ENCODE results near the gene HPN. TPM values are rescaled to one million over a fixed set of nuclear protein-coding genes. Genes with fewer than 3 reads are reported as not detected.

The HPN gene
- total RNA-seq, 1 experiment from 2014 or later: 10.6 TPM

DNA sequence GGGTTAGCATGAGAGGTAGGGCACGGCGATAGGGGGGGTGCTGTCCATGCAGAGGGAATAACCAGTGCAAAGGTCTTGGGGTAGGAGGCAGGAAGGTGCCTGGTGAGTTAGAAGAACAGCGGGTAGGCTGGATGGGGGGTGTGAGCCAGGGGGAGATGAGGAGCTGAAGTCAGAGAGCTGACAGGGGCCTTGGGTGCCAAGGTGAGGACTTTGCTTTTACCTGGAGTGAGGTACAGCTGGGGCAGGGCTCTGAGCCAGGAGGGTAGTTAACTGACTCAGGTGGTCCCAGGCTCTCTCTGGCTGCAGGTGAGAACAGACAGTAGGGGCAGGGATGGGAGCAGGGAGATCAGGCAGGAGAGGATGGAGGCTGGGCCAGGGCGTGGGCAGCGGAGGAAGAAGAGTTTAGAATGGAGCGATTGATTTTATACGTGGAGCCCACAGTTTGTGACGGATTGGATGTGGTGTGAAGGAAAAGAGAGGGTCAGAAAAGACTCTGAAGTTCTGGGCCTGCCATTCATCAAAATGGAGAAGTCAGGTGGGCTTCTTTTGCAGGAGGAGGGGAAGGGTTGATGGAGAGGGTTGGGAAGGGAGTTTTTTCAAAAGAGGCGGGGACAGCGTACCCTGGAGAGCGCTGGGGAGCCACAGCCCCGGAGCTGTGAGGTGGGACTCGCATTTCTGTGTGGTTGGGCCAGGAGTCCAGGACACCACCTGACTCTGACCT, 42.6 kb upstream of the HPN start:
- peak; percentile 92 for DNase-seq
- Histone ChIP-seq H4K91ac (ENCODE audit: insufficient read length, low read depth, low read length) (no peak overlapping the region), H2BK15ac (ENCODE audit: low read depth, low read length) (no peak overlapping the region), H2AK5ac (ENCODE audit: insufficient read length, low read length) (no peak overlapping the region), H3K14ac (ENCODE audit: insufficient read depth, low read length) (peak overlapping the region; percentile 9; the same call in 1 of the 2 replicates), H2AFZ (ENCODE audit: low read length) (no peak overlapping the region), H3K23me2 (ENCODE audit: insufficient read length, low read depth, low read length, poor library complexity, severe bottlenecking) (peaks cover 21% of the 10 kb centered on the region), H3K23ac (ENCODE audit: insufficient read length, low read depth, low read length) (no peak overlapping the region), H2BK120ac (ENCODE audit: low read depth, low read length, poor library complexity, severe bottlenecking) (no peak overlapping the region), H3K9ac (ENCODE audit: extremely low read depth, insufficient read length, low read length) (no peak overlapping the region), H3K79me1 (ENCODE audit: insufficient read depth, low read depth, low read length, poor library complexity, severe bottlenecking) (peaks cover under 1% of the 10 kb centered on the region), H3K4me2 (ENCODE audit: insufficient read depth, insufficient read length, low read length) (peak overlapping the region; percentile 49), H4K5ac (ENCODE audit: insufficient read length, low read depth, low read length) (no peak overlapping the region), H3K4ac (ENCODE audit: low read depth, low read length) (no peak overlapping the region), H3K9me3 (ENCODE audit: control insufficient read depth, low read depth, low read length) (no peaks in the 10 kb centered on the region), H2BK5ac (ENCODE audit: insufficient read length, low read length) (no peak overlapping the region), H2BK12ac (ENCODE audit: insufficient read length, low read depth, low read length) (no peak overlapping the region), H4K20me1 (ENCODE audit: control insufficient read depth, insufficient read depth, insufficient read length) (no peaks in the 10 kb centered on the region), H3K56ac (ENCODE audit: insufficient read length, low read depth, low read length) (no peak overlapping the region), H3K18ac (ENCODE audit: insufficient read length, low read depth, low read length) (peak overlapping the region; percentile 77), H3K27ac (ENCODE audit: insufficient read length, low read depth, low read length) (peak overlapping the region; percentile 19), H3K79me2 (ENCODE audit: insufficient read depth, low read length) (peaks cover 24% of the 10 kb centered on the region; the same call in 1 of the 2 replicates), H2BK20ac (ENCODE audit: low read depth, low read length, poor library complexity, severe bottlenecking) (no peak overlapping the region), H4K8ac (replicated peaks; ENCODE audit: insufficient read length, low read depth, low read length) (no peak overlapping the region), H3K4me1 (ENCODE audit: insufficient read depth, low read length) (peaks cover 5% of the 10 kb centered on the region; the same call in 1 of the 2 replicates), H3T11ph (ENCODE audit: low read length) (no peak overlapping the region), H3K27me3 (ENCODE audit: insufficient read depth, low read length) (no peaks in the 10 kb centered on the region)
- no peaks in the 10 kb centered on the region; the same call in none of the 2 replicates for H3K27me3 Mint-ChIP-seq (ENCODE audit: low read depth)
- H3K36me3 Mint-ChIP-seq (ENCODE audit: insufficient read depth in 1 of 3, low read depth in 3 of 3): peaks cover 20 to 25% (median 24%) of the 10 kb centered on the region in 3 experiments
- TF ChIP-seq, protein P1, sequence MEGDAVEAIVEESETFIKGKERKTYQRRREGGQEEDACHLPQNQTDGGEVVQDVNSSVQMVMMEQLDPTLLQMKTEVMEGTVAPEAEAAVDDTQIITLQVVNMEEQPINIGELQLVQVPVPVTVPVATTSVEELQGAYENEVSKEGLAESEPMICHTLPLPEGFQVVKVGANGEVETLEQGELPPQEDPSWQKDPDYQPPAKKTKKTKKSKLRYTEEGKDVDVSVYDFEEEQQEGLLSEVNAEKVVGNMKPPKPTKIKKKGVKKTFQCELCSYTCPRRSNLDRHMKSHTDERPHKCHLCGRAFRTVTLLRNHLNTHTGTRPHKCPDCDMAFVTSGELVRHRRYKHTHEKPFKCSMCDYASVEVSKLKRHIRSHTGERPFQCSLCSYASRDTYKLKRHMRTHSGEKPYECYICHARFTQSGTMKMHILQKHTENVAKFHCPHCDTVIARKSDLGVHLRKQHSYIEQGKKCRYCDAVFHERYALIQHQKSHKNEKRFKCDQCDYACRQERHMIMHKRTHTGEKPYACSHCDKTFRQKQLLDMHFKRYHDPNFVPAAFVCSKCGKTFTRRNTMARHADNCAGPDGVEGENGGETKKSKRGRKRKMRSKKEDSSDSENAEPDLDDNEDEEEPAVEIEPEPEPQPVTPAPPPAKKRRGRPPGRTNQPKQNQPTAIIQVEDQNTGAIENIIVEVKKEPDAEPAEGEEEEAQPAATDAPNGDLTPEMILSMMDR (conservative IDR thresholded peaks at IDR 0.05): no peak
- H3K9me3 Mint-ChIP-seq: peaks cover 0 to 5% of the 10 kb centered on the region in 2 experiments; a peak in 4 of 5 replicates
- H3K27ac Mint-ChIP-seq: peak overlapping the region; percentile 94 to 97 (median 94)
- WGBS (ENCODE audit: extremely low coverage, insufficient read length, low lambda C conversion rate): no CpG with 5 or more reads among the region's 13 CpGs
- H3K4me1 Mint-ChIP-seq: peaks cover 42 to 54% of the 10 kb centered on the region in 2 experiments
- peak overlapping the region; percentile 68 to 84 for H3K4me3 Mint-ChIP-seq

Measured in H9 (cell line).